HG03097 (cell line): Measurements from ENCODE around the gene CABP4.
A peak's percentile ranks its signal among the peaks of the same experiment; 100 is the strongest.

Source experiments
- ATAC-seq: cut with Tn5 transposase; IDR thresholded peaks from one replicate; pipeline ENCODE4 v1.9.1; 2021; ENCODE audit not compliant: unreplicated experiment, low FRiP score

Gene CABP4

GRCh38 chr11:67507242-67507863, 52.2 kb downstream of the CABP4 start:
- ATAC-seq = no peak

DNA sequence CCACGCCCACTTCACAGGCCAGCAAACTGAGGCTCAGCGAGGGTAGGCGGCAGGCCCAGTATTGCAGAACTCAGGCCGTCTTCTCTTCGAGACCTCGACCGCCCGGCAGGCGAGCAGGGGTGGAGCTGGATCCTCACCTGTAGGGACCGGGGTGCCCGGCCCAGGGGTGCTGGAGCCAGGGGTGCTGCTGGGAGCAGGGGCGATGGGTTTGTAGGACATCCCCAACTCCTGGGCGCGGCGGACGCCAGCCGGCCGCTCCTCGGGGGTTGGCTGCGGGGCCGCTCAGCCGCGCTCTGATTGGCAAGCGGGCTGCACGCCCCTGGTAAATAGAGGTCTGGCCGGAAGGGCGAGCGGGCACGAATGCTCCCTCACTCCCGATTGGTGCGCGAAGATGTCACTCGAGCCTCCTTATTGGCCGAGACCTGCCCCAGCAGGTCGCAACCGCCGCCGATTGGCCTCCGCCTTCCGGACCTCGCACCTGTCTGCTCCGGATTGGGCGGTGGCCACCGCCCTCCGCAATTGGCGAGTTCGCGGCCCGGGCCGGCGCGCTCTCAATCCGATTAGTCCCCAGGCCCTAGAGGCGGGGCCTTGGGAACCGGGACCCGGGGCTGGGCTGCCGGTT, 52.8 kb downstream of the CABP4 start, which contains the start of gene CDK2AP2:
Gene CDK2AP2, minus strand, starts transcription at position 299 of the 622 bp plus-strand sequence. Its CDS starts 80 bp downstream, at position 219.
- ATAC-seq = peak; percentile 63

GRCh38 chr11:67508486-67509121, 53.5 kb downstream of the CABP4 start:
- ATAC-seq = peak; percentile 30

DNA sequence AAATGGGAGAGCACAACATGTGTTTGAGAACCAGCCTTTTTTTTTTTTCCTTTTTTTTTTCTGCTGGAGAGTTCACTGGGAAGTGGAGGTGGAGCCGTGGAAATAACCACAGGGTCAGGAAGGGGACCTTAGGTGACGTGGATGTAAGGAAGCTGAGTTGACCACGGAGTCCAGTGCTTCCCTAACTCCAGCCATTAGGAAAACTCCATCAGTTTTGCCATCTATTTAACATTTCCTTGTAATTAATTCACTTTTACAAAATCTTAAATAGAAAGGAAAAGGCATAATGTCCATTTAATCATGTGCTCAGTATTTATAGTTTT, 54.8 kb downstream of the CABP4 start:
- ATAC-seq = no peak
